Central memory CD4-positive, alpha-beta T cell (primary cell): ENCODE results near the gene DOK7.

Experiments used
- DNase-seq: peaks from one replicate; pipeline ENCODE4 v3.0.0; 2022

DOK7 gene

DNA sequence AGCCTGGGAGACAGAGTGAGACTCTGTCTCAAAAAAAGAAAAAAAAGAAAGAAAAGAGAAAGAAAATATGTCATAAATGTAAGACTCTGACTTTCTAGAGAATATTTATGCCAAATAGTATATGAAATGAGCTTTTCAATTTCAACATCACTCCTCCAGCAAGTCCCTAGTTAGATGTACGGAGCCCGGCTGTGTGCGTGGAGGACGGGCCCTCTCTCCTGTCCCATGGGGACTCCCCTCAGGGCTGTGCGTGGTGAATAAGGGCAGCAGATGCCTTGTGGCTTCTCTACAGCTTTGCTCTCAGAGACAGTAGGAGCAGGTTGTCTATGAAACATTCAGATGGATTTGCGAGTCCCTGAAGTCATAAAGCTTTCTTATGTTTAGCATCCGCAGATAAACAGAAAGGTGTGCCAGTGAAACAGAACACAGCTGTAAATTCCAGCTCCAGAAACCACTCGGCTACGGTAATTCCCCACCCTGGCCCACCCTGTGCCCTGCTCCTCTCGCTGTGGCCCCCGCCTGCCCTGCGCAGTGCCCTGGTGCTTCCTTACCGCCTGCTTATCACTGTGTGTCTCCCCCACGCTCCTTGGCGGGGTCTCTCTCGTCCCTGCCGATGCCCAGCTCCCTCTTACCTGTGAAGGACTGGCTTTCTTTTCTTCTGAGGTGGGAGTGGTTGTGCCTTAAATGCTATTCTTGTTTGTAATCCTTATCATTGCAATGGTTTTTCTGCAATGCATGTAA is 35.2 kb upstream of the DOK7 start:
- DNase-seq, result no peak

GRCh38 chr4:3429651-3430050 is 33.5 kb upstream of the DOK7 start:
- DNase-seq, result no peak

- no peak for DNase-seq
Measured at GRCh38 chr4:3430524-3430923, 32.6 kb upstream of the DOK7 start.

GRCh38 chr4:3431446-3431993 is 31.6 kb upstream of the DOK7 start:
- no peak for DNase-seq

GRCh38 chr4:3432381-3432790 is 30.7 kb upstream of the DOK7 start:
- no peak for DNase-seq

GRCh38 chr4:3433138-3433869 is 29.8 kb upstream of the DOK7 start:
- no peak for DNase-seq

- no peak for DNase-seq
Measured at GRCh38 chr4:3434881-3435685, 28.0 kb upstream of the DOK7 start.

DNA sequence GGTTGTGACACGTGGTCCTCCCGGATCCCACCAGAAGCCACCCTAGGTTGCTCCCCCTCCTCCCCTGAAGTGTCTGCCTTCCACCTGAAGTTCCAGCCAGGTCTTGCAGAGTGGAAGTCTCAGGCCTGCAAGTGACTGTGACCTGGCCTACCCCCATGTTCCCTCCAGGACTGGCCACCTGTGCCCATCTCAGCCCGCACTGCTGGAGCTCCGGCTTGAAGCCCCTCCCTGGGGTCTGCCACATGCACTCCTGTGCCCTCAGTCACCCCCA is 27.5 kb upstream of the DOK7 start:
- DNase-seq, result no peak

DNA sequence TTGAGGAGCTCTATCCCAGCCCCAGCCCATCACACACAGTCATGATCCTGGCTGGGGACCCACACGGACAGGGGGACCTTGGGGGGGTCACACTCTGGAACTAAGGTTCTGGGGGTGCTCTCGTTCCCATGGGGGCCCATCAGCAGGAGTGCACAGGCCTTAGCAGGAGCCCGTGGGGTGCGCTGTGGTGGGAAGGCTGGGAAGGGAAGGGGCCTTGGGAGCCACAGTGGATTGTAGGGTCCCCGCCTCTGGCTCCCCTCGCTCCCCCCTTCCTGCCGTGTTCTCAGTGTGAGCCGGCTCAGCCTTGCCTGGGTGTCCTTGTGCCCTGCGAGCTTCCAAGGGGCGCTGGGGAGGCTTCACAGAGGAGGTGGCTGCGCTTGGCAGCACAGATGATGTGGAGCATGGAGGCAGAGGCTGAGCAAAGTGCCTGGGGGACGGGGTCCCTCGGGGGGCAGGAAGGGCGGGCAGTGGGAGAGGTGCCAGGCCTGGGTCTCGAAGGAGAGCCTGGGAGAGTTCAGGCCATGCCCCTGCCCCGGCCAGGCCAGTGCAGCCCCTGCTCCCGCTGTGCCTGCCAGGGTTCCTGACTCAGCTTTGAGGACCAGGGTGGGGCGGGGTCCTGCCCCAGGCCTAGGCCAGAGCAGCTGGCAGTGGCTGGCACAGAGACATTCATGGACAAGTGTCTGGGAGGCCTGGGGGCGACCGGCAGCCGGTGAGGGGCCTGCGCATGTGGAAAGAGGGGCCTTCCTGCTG is 26.9 kb upstream of the DOK7 start:
- DNase-seq, result no peak

- no peak for DNase-seq
Measured at GRCh38 chr4:3436798-3437581, 26.1 kb upstream of the DOK7 start.

- no peak for DNase-seq
Measured at GRCh38 chr4:3437582-3437936, 25.5 kb upstream of the DOK7 start.

- DNase-seq, result no peak
Measured at GRCh38 chr4:3437998-3438846, 24.9 kb upstream of the DOK7 start.

DNA sequence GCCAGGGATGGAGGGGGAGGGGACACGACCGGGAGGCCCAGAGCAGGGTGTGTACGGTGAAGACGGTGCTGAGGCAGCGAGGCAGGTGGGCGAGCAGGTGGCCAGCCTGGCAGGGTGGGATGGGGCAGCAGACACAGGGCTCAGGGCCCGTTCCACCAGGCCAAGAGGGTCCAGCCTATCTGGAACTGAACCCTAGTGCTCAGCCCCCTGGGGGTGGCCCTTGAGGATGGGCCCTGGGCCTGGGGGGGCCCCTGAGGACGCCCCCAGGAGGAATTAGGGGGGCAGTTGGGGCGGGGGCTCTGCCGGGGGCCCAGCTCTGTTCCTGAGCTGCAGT is 24.3 kb upstream of the DOK7 start:
- no peak for DNase-seq

GRCh38 chr4:3439391-3439790 is 23.7 kb upstream of the DOK7 start:
- no peak for DNase-seq

GRCh38 chr4:3440011-3440410 is 23.1 kb upstream of the DOK7 start:
- DNase-seq, result no peak

- DNase-seq, result no peak
Measured at GRCh38 chr4:3440979-3441500, 22.1 kb upstream of the DOK7 start.

DNA sequence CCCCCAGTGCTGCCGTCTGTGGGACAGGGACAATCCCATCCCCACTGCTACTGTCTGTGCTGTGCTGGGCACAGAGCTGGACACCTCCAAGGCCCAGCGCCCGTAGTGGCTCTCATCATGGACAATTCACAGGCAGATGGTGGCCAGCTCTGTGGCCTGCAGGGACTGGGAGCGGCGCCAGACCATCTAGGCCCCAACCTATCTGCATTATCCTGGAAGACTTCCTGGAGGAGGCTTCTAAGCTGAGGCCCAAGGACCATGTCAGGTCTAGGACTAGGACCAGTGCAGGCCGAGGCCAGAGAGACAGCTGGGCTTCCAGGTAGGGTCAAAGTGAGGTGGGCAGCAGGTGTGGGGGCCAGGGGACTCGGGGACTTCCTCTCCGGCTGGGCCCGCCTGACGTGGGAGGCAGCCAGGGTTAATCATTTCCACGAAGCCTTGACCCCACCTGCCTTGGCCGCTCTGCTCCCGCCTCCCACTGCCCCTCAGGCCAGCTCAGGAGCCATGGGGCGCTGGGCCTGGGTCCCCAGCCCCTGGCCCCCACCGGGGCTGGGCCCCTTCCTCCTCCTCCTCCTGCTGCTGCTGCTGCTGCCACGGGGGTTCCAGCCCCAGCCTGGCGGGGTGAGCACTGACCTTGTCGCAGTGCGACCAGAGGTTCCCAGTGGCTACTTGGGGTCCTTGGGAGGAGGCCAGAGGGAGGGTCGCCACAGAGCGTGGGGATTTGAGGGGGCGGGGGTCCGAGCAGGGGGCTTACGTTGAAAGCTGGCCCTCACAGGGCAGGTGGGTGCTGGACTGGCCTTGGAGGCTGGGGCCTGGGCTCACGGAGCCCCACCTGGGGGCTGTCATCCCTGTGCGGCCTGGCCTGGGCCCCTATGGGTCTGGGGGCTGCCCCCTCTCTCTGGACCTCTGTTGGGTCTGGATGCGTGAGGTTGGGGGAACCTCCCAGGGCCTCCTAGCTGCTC is 21.3 kb upstream of the DOK7 start, which contains the start of gene HGFAC:
Gene HGFAC, plus strand, starts transcription at position 468 of the 959 bp plus-strand sequence. Its CDS starts 34 bp downstream, at position 502.
- DNase-seq, result no peak

GRCh38 chr4:3442460-3442958 is 20.6 kb upstream of the DOK7 start:
- DNase-seq, result no peak
